Lower leg skin (tissue), 4 donors: ENCODE measurements around the gene PGM1. TPM values are rescaled to one million over a fixed set of nuclear protein-coding genes. Genes with fewer than 3 reads are reported as not detected.

ENCODE experiments used
- DNase-seq, 2 donors: peaks; one replicate each; pipeline ENCODE4 v3.0.0-alpha.2; 2019; ENCODE audit warnings: low spot score in 2 of 2
- H3K4me3 ChIP-seq: fragments of 200-600 bp; sonication (generic); 2 replicates; pipeline ENCODE4 v1.5.1; 2017; ENCODE audit warnings: mild to moderate bottlenecking, low read depth; ENCODE audit not compliant: poor library complexity, severe bottlenecking
- POLR2A ChIP-seq, 2 donors: fragments of 450-650 bp; IDR thresholded peaks; one replicate each; pipeline ENCODE4 v1.6.1; 2016 to 2017; ENCODE audit warnings: antibody characterized with exemption in 2 of 2, mild to moderate bottlenecking in 1 of 2, moderate library complexity in 1 of 2
- WGBS, 2 donors: methylation state at CpG; one replicate each; pipeline ENCODE4 v1.1.5; 2018; 5-methylcytosine and 5-hydroxymethylcytosine counted together
- intact Hi-C: fragments of 100-400 bp; cut with DNase I; formaldehyde crosslinking; loops from one replicate; pipeline ENCODE4 v1.15.0; 2023; ENCODE audit warnings: low total_unique reads
- total RNA-seq, 4 donors: library from RNA; depleted of rRNA; stranded (reverse); fragments of >200 nt; gene quantifications; one replicate each; pipeline ENCODE4 v1.1.0, GENCODE V29; 2016
- TF ChIP-seq, protein P1 (sequence below), 3 donors: fragments of 450-650 bp; IDR thresholded peaks; one replicate each; pipeline ENCODE4 v1.5.1; 2016; ENCODE audit warnings: antibody characterized with exemption in 3 of 3, mild to moderate bottlenecking in 3 of 3, moderate library complexity in 2 of 3

PGM1 gene
- total RNA-seq, 4 donors from 2014 or later = 39.3 to 54.2 (median 48.9) TPM

DNA sequence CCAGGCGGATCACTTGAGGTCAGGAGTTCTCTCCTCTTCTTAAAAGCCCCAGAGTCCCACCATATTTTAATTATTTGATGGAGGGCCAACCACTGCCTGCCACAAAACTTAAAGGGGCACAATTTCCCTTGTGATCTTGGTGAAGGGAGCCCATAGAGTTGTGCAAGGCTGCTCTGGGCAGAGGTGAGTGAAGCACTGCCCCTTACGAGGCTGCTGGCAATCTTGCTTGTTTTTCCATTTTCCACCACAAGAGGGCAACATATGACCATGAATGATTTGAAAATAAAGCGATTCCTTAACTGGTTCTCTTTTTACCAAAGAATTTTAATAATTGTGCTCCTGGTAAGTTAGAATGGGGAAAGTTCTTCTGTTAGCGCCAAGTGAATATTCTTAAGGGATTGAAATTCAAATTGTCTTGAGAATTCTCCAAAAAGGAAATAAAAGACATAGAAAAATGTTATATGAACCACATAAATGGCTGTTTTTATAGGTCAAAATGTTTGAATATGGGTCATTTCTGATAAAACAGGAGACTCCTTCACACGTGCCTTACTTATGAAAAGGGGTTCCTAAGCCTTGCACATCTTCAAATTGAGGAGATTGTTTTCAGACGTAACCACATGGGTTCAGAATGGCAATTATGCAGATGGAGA is 22.7 kb downstream of the PGM1 start:
- DNase-seq = peak in 1 of 2 donors; percentile 82
- H3K4me3 ChIP-seq = no peak overlapping the region
- TF ChIP-seq, protein P1, sequence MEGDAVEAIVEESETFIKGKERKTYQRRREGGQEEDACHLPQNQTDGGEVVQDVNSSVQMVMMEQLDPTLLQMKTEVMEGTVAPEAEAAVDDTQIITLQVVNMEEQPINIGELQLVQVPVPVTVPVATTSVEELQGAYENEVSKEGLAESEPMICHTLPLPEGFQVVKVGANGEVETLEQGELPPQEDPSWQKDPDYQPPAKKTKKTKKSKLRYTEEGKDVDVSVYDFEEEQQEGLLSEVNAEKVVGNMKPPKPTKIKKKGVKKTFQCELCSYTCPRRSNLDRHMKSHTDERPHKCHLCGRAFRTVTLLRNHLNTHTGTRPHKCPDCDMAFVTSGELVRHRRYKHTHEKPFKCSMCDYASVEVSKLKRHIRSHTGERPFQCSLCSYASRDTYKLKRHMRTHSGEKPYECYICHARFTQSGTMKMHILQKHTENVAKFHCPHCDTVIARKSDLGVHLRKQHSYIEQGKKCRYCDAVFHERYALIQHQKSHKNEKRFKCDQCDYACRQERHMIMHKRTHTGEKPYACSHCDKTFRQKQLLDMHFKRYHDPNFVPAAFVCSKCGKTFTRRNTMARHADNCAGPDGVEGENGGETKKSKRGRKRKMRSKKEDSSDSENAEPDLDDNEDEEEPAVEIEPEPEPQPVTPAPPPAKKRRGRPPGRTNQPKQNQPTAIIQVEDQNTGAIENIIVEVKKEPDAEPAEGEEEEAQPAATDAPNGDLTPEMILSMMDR (IDR thresholded peaks at IDR 0.05) = peak in 1 of 3 donors; percentile 77
- no peak for TF ChIP-seq POLR2A (IDR thresholded peaks at IDR 0.05)
- intact Hi-C loops = loop anchor here (5.0 kb wide), 2 partner anchors 351 to 631 kb away; no protein-coding TSS in a partner anchor
- 34 to 38% methylated on average over 6 of the region's 6 CpGs for WGBS, 2 donors

DNA sequence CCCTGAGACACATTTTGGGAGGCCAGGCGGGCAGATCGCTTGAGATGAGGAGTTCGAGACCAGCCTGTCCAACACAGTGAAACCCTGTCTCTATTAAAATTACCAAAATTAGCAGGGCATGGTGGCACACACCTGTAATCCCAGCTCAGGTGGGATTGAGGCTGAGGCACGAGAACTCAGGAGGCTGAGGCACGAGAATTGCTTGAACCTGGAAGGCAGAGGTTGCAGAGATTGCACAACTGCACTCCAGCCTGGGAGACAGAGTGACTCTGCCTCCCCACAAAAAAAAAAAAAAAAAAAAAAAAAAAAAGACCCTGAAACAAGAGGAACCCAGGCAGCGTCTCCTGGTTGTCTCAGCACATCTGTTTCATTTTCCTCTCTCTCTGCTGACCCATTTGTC is 24.2 kb downstream of the PGM1 start:
- intact Hi-C loops = loop anchor here (5.0 kb wide), 2 partner anchors 350 to 630 kb away; no protein-coding TSS in a partner anchor
- 87 to 96% methylated on average over 6 of the region's 6 CpGs for WGBS, 2 donors
- peak in 1 of 2 donors; percentile 68 for DNase-seq
- TF ChIP-seq, protein P1 (IDR thresholded peaks at IDR 0.05) = no peak
- H3K4me3 ChIP-seq = no peak overlapping the region

DNA sequence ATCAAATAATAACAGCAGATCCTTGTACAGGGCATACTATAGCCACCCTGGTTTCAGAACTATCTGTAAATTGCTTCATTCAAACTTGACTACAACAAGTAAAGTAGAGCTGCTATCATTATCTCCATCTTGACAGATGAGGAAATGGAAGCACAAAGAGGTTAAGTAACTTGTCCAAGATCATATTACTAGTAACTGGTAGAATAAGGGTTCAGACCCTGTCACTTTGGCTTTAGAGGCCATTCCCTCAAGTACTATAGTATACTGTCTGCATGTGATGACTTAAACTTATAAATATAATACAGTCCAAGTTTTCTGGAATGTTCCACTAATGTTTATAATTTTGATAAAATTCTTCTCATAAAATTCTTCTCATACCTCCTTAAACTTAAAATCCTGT is 24.8 kb downstream of the PGM1 start:
- no peak for TF ChIP-seq POLR2A (IDR thresholded peaks at IDR 0.05)
- TF ChIP-seq, protein P1 (IDR thresholded peaks at IDR 0.05) = no peak
- no peak for DNase-seq
- H3K4me3 ChIP-seq = no peak overlapping the region
- intact Hi-C loops = loop anchor here (5.0 kb wide), 2 partner anchors 349 to 629 kb away; no protein-coding TSS in a partner anchor

DNA sequence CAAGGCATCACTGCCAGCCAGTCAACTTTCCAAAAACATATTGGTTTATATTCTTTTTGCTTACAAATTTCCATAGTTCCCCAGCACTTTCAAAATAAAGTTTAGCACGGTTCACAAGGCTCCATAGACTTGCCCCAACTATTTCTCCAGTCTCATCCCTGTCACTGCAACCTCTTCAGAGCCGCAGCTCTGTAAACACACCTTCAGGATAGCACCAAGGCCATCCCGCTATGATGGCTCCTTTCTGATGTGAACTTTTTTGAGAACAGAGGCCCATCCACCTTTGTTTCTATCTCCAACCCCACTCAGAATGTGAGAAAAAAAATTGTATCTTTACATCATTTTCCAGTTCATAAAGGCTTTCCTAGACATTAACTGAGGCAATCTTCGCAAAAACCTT is 26.3 kb downstream of the PGM1 start:
- intact Hi-C loops = loop anchor here (5.0 kb wide), 2 partner anchors 348 to 628 kb away; no protein-coding TSS in a partner anchor
- no peak overlapping the region for H3K4me3 ChIP-seq
- 97 to 98% methylated on average over 4 of the region's 4 CpGs for WGBS, 2 donors
- no peak for DNase-seq
- TF ChIP-seq, protein P1 (IDR thresholded peaks at IDR 0.05) = no peak
- no peak for TF ChIP-seq POLR2A (IDR thresholded peaks at IDR 0.05)

DNA sequence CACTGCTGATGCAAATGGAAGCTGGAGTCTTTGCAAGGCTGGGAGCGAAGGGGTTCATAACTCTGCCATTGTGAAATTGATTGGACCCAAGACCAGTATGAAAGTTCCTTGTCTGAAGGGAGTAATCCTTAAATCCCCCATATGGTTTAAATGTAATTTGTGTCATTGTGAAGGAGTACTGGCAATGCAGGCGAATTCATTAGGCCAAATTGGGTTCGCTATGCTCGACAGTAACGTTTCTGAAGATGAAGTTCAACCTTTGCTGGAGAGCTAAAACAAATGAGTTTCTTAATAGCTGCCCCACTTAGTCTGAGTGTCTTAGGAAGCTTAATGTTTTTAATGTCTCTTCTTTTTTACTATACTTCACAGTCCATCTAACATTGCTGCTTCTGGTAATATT is 27.5 kb downstream of the PGM1 start:
- intact Hi-C loops = no loop called here
- TF ChIP-seq, protein P1 (IDR thresholded peaks at IDR 0.05) = no peak
- no peak overlapping the region for H3K4me3 ChIP-seq
- 91 to 95% methylated on average over 5 of the region's 5 CpGs for WGBS, 2 donors
- no peak for DNase-seq

DNA sequence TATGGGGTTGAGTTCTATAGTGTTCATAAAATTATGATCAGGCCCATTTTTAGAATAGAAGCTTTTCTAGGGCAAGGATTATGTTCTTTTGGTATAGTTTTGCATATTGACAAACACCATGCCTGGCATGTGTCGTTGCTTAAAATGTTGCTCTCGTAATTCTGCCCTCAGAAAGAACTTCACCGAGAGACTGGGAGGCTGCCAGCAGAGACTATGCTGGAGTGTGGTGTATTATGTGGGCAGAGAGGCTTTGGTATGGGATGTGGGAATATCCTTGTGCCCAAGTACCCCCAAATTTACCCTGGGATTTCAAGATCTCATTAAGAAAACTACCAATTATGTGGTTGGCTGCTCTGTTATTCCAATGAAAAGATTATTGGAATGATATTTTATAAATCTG is 27.9 kb downstream of the PGM1 start:
- intact Hi-C loops = no loop called here
- H3K4me3 ChIP-seq = no peak overlapping the region
- WGBS, 2 donors = 64 to 67% methylated on average over 3 of the region's 3 CpGs
- DNase-seq = no peak
- TF ChIP-seq POLR2A (IDR thresholded peaks at IDR 0.05) = no peak
- TF ChIP-seq, protein P1 (IDR thresholded peaks at IDR 0.05) = no peak
